SK-N-MC (cell line): ENCODE results near the gene PTGIS.

Experiments
- EZH2 ChIP-seq: fragments of 200-600 bp; sonication (generic); IDR thresholded peaks from one replicate; pipeline ENCODE4 v1.6.1; 2017; ENCODE audit warnings: antibody characterized with exemption
- FOXP2 ChIP-seq: optimal IDR thresholded peaks from 2 replicates; pipeline ENCODE3; 2011; ENCODE audit warnings: mild to moderate bottlenecking, moderate library complexity; ENCODE audit not compliant: insufficient read depth; ENCODE audit errors: extremely low read length, control extremely low read depth
- POLR2AphosphoS5 ChIP-seq: IDR thresholded peaks from 2 replicates; pipeline ENCODE4 v1.6.1; 2012; ENCODE audit warnings: mild to moderate bottlenecking, low read depth, low read length, borderline replicate concordance

DNA sequence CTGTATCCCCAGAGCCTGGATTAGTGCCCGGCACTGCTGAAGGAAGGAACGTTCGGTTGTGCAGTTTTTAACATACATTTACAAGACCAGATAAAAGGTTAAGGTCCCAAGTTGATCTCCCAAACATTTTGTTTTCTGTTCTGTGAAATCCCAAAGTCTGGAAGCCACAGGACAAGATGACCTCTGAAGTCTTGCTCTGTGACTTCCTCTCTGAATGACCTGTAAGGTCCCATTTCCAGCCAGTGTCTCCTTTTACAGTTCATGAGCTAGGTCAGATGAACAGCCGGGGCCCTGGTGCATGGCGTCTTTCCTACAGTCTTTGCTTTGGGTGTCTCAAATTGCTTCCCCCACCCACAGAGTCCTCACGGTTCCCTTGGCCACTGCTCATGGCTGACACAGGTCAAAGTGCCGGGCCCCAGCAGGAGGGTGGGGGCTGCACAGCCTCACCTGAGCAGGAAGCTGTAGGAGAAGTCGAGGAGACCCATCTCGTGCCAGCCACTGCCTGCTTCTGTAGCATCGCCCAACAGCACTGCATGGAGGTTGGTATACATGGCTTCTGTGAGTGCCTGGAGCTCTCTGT, 24.0 kb downstream of the PTGIS start:
- TF ChIP-seq POLR2AphosphoS5 (no peak), EZH2 (no peak), FOXP2 (no peak)
